HL-60 (cell line): ENCODE data around the gene CD300LG.
"Not testable (repeated sequence)": the region's sequence is repeated elsewhere in the genome, so short reads cannot be mapped to it uniquely, and the experiment has no call there.

Experiments
- DNase-seq, 2 experiments: peaks; one replicate each; pipeline ENCODE4 v3.0.0-alpha.2; 2010 to 2020; ENCODE audit warnings: low read depth in 1 of 2, low spot score in 1 of 2
- H3K27ac ChIP-seq: fragments of 250-450 bp; sonication (Bioruptor Pico); replicated peaks from 2 replicates; pipeline ENCODE4 v1.5.1; 2020; ENCODE audit warnings: mild to moderate bottlenecking, moderate library complexity
- H3K27me3 ChIP-seq: fragments of 250-450 bp; sonication (Bioruptor Pico); 2 replicates; pipeline ENCODE4 v1.5.1; 2021; ENCODE audit warnings: mild to moderate bottlenecking, moderate library complexity; ENCODE audit not compliant: insufficient read depth, poor library complexity, severe bottlenecking
- H3K4me3 ChIP-seq: replicated peaks from 2 replicates; pipeline ENCODE4 v1.5.1; 2011; ENCODE audit warnings: mild to moderate bottlenecking, control low read depth, low read length; ENCODE audit not compliant: insufficient read depth
- GABPA ChIP-seq: IDR thresholded peaks from 2 replicates; pipeline ENCODE4 v1.6.1; 2012; ENCODE audit warnings: low read depth
- POLR2AphosphoS5 ChIP-seq: IDR thresholded peaks from 2 replicates; pipeline ENCODE4 v1.6.1; 2012; ENCODE audit warnings: low read depth
- SPI1 ChIP-seq: IDR thresholded peaks from 2 replicates; pipeline ENCODE4 v1.6.1; 2012; ENCODE audit warnings: low read depth, mild to moderate bottlenecking, borderline replicate concordance
- TF ChIP-seq, protein P1 (sequence below): IDR thresholded peaks from one replicate; pipeline ENCODE4 v1.5.1; 2011; ENCODE audit warnings: low read length, control low read depth, inconsistent platforms; ENCODE audit not compliant: insufficient read depth
- TF ChIP-seq, protein P2 (sequence below): IDR thresholded peaks from 2 replicates; pipeline ENCODE4 v1.6.1; 2012; ENCODE audit warnings: low read depth; ENCODE audit not compliant: insufficient replicate concordance

The CD300LG gene

DNA sequence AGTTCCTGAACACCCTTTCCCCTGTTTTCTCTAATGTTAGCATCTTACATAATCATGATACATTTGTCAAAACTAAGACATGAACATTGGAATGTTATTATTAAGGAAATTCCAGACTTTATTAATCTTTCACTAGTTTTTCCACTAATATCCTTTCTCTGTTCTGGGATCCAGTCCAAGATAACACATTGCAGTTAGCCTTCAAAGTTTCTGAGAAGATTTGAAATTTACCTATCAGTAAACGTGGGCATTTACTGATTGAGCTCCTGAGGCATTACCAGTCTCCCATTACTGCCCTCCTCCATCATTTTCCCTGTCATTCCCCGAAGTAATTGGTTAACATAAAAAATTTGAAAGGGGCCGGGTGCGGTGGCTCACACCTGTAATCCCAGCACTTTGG, 5.7 kb upstream of the CD300LG start:
- Histone ChIP-seq H3K4me3 (no peak overlapping the region), H3K27me3 (no peaks in the 10 kb centered on the region), H3K27ac (no peak overlapping the region)
- TF ChIP-seq, protein P1, sequence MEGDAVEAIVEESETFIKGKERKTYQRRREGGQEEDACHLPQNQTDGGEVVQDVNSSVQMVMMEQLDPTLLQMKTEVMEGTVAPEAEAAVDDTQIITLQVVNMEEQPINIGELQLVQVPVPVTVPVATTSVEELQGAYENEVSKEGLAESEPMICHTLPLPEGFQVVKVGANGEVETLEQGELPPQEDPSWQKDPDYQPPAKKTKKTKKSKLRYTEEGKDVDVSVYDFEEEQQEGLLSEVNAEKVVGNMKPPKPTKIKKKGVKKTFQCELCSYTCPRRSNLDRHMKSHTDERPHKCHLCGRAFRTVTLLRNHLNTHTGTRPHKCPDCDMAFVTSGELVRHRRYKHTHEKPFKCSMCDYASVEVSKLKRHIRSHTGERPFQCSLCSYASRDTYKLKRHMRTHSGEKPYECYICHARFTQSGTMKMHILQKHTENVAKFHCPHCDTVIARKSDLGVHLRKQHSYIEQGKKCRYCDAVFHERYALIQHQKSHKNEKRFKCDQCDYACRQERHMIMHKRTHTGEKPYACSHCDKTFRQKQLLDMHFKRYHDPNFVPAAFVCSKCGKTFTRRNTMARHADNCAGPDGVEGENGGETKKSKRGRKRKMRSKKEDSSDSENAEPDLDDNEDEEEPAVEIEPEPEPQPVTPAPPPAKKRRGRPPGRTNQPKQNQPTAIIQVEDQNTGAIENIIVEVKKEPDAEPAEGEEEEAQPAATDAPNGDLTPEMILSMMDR: no peak
- TF ChIP-seq GABPA: no peak
- no peak for TF ChIP-seq SPI1
- TF ChIP-seq, protein P2, sequence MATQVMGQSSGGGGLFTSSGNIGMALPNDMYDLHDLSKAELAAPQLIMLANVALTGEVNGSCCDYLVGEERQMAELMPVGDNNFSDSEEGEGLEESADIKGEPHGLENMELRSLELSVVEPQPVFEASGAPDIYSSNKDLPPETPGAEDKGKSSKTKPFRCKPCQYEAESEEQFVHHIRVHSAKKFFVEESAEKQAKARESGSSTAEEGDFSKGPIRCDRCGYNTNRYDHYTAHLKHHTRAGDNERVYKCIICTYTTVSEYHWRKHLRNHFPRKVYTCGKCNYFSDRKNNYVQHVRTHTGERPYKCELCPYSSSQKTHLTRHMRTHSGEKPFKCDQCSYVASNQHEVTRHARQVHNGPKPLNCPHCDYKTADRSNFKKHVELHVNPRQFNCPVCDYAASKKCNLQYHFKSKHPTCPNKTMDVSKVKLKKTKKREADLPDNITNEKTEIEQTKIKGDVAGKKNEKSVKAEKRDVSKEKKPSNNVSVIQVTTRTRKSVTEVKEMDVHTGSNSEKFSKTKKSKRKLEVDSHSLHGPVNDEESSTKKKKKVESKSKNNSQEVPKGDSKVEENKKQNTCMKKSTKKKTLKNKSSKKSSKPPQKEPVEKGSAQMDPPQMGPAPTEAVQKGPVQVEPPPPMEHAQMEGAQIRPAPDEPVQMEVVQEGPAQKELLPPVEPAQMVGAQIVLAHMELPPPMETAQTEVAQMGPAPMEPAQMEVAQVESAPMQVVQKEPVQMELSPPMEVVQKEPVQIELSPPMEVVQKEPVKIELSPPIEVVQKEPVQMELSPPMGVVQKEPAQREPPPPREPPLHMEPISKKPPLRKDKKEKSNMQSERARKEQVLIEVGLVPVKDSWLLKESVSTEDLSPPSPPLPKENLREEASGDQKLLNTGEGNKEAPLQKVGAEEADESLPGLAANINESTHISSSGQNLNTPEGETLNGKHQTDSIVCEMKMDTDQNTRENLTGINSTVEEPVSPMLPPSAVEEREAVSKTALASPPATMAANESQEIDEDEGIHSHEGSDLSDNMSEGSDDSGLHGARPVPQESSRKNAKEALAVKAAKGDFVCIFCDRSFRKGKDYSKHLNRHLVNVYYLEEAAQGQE: no peak
- no peak for TF ChIP-seq POLR2AphosphoS5
- DNase-seq: no peak

DNA sequence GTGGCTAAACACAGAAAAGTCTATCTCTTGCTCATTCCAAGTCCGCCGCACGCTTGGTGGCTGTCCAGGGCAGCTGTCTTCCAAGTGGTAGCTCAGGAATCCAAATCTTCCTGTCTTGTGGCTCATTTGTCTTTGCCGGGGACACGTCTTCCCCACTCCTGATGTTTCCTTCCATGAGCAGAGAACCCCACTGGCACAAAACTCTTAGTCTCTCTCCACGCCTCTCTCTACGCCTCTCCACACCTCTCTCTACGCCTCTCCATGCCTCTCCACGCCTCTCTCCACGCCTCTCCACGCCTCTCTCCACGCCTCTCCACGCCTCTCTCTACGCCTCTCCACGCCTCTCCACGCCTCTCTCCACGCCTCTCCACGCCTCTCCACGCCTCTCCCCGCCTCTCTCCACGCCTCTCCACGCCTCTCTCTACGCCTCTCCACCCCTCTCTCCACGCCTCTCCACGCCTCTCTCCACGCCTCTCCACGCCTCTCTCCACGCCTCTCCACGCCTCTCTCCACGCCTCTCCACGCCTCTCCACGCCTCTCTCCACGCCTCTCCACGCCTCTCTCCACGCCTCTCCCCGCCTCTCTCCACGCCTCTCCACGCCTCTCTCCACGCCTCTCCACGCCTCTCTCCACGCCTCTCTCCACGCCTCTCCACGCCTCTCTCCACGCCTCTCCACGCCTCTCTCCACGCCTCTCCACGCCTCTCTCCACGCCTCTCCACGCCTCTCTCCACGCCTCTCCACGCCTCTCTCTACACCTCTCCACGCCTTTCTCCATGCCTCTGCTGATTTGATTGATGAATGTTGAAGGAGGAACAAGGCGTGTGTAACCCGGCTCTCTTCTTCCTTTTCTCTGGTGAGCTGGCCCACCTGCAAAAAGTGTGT, 4.6 kb upstream of the CD300LG start:
- not testable (repeated sequence) for H3K4me3 ChIP-seq, H3K27me3 ChIP-seq, H3K27ac ChIP-seq, DNase-seq

DNA sequence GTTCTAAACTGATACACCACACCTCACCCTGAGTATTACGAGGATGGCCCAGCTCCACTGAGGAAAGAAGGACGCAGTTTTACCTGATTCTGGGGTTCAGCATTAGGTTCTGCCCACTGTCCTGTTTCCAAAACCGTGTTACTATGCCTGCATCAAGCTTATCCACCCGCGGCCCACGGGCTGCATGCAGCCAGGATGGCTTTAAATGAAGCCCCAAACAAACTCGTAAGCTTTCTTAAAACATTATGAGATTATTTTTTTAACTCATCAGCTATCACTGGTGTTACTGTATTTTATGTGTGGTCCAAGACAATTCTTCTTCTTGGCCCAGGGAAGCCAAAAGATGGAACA, 4.0 kb upstream of the CD300LG start:
- no peak overlapping the region for H3K4me3 ChIP-seq
- no peaks in the 10 kb centered on the region for H3K27me3 ChIP-seq
- no peak overlapping the region for H3K27ac ChIP-seq

More for the DNA sequence above, 4.0 kb upstream of the CD300LG start:
- no peak for DNase-seq
- TF ChIP-seq, protein P2: no peak
- TF ChIP-seq POLR2AphosphoS5 (no peak), GABPA (no peak), SPI1 (no peak)
- TF ChIP-seq, protein P1: no peak
